Thoracic aorta (tissue), 2 donors: ENCODE measurements around the gene KAT14. TPM values are rescaled to one million over a fixed set of nuclear protein-coding genes. Genes with fewer than 3 reads are reported as not detected.
"Not testable (repeated sequence)": the region's sequence is repeated elsewhere in the genome, so short reads cannot be mapped to it uniquely, and the experiment has no call there.

Experiments used
- ATAC-seq: fragments of 150-250 bp; one replicate; pipeline ENCODE4 v1.8.0; 2017; ENCODE audit warnings: low read depth; ENCODE audit not compliant: insufficient number of reproducible peaks, low FRiP score
- DNase-seq: peaks from one replicate; pipeline ENCODE4 v3.0.0-alpha.2; 2020; ENCODE audit warnings: low spot score
- H3K27ac ChIP-seq, 2 donors: fragments of 200-600 bp; sonication (generic); 1 replicate in 1 of 2; 2 replicates in 1 of 2; pipeline ENCODE4 v1.5.1; 2016; ENCODE audit warnings: mild to moderate bottlenecking in 2 of 2, moderate library complexity in 2 of 2
- H3K27me3 ChIP-seq: fragments of 200-600 bp; sonication (generic); replicated peaks from 2 replicates; pipeline ENCODE4 v1.6.0; 2016; ENCODE audit warnings: mild to moderate bottlenecking; ENCODE audit not compliant: insufficient read depth
- H3K36me3 ChIP-seq: fragments of 200-600 bp; sonication (generic); one replicate; pipeline ENCODE4 v1.5.1; 2016
- H3K4me1 ChIP-seq, 2 donors: fragments of 200-600 bp; sonication (generic); 1 replicate in 1 of 2; 2 replicates in 1 of 2; pipeline versions ENCODE4 v1.5.1 to v1.6.0; 2016; ENCODE audit warnings: low read depth in 2 of 2, mild to moderate bottlenecking in 1 of 2; ENCODE audit not compliant: control insufficient read depth in 1 of 2
- H3K4me3 ChIP-seq: fragments of 200-600 bp; sonication (generic); 2 replicates; pipeline ENCODE4 v1.5.1; 2016; ENCODE audit warnings: mild to moderate bottlenecking
- H3K9me3 ChIP-seq: fragments of 200-600 bp; sonication (generic); 2 replicates; pipeline ENCODE4 v1.5.1; 2016
- CTCF ChIP-seq: fragments of 200-600 bp; sonication (generic); IDR thresholded peaks from one replicate; pipeline ENCODE4 v1.5.1; 2019; ENCODE audit warnings: antibody characterized with exemption
- total RNA-seq, 2 donors: library from RNA; depleted of rRNA; stranded (reverse); fragments of >200 nt; gene quantifications; one replicate each; pipeline versions ENCODE4 v1.1.0 to v1.2.3, GENCODE V29; 2016

KAT14 gene
- total RNA-seq, 2 donors from 2014 or later: 7.7 to 11.7 TPM

GRCh38 chr20:18091623-18092022 is 46.0 kb upstream of the KAT14 start:
- H3K36me3 ChIP-seq: no peaks in the 10 kb centered on the region

DNA sequence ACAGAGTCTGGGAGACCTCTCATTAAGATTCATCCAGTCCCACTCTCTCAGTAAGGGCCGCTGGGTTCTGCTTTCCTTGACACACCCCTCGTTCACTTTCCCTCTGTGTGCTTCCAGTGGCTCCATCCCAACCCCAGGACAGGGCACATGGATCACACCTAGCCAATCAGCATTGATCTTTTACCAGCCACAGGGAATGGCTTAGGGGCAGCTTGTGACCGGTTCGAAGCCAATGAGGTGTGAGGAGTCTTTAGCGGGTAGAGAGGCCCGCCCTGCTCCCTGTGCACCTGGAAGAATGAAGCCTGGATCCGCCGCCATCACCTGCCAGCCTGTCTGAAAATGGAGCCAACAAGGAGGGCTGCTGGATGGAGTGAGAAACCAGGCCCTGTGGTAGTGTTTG is 44.8 kb upstream of the KAT14 start:
- Histone ChIP-seq H3K27ac (no peak overlapping the region), H3K36me3 (no peaks in the 10 kb centered on the region), H3K4me1 (no peaks in the 10 kb centered on the region), H3K27me3 (no peaks in the 10 kb centered on the region), H3K9me3 (no peaks in the 10 kb centered on the region), H3K4me3 (no peak overlapping the region)
- TF ChIP-seq CTCF: no peak
- ATAC-seq (no peak), DNase-seq (no peak)

More at GRCh38 chr20:18091623-18092022, 46.0 kb upstream of the KAT14 start:
- DNase-seq (no peak), ATAC-seq (no peak)
- Histone ChIP-seq H3K27me3 (no peaks in the 10 kb centered on the region), H3K27ac (no peak overlapping the region), H3K9me3 (no peaks in the 10 kb centered on the region), H3K4me3 (no peak overlapping the region), H3K4me1 (no peaks in the 10 kb centered on the region)
- TF ChIP-seq CTCF: no peak

DNA sequence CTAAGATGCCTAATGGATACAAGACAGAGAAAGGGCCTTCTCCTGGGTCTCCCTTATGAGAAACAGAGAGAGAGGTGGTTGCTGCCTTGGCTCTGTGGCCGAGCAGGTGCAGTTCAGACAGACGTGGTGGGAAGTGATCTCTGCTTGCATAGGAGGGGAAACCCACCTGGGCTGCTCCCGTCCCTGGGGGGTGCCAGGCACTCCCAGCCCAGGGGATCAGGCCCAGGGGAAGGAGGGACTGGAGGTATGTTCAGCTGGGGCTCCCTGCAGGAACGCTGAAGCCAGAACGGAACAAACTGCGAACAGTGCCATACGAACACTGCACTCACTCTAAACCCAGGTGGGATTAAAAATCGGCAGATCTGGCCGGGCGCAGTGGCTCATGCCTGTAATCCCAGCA is 44.3 kb upstream of the KAT14 start:
- no peak overlapping the region for H3K4me3 ChIP-seq
- ATAC-seq (no peak), DNase-seq (no peak)
- no peaks in the 10 kb centered on the region for H3K36me3 ChIP-seq
- H3K9me3 ChIP-seq: no peaks in the 10 kb centered on the region
- no peak for TF ChIP-seq CTCF
- H3K27me3 ChIP-seq: no peaks in the 10 kb centered on the region
- no peaks in the 10 kb centered on the region for H3K4me1 ChIP-seq
- H3K27ac ChIP-seq: no peak overlapping the region

DNA sequence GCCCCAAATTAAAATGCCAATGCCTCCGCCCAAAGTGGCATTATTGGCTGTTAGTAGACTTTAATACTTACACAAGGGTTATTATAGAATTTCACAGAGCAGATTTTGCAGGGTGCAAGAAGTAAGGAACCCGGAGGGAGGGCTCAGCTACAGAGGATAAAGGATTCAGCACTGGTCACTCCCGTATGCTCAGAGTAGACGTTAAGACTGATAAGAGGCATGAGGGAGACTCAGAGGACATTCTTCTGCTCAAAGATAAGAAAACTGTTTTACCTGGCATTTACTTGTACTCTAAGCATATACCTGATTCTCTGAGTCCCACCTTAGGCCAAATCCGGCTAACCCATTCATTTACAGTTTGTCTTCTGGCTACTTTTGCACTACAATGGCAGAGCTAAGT is 43.5 kb upstream of the KAT14 start:
- no peak for ATAC-seq
- H3K27ac ChIP-seq: no peak overlapping the region

DNA sequence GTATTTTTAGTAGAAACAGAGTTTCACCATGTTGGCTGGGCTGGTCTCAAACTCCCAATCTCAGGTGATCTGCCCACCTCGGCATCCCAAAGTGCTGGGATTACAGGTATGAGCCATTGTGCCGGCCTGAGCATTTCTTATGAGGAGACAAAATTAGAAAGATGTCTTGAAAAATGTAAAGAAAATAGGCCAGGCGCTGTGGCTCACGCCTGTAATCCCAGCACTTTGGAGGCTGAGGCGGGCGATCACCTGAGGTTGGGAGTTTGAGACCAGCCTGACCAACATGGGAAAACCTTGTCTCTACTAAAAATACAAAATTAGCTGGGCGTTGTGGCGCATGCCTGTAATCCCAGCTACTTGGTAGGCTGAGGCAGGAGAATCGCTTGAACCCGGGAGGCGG is 37.1 kb upstream of the KAT14 start:
- H3K27me3 ChIP-seq, H3K4me1 ChIP-seq, ATAC-seq, H3K9me3 ChIP-seq, H3K27ac ChIP-seq, H3K36me3 ChIP-seq, H3K4me3 ChIP-seq, DNase-seq: not testable (repeated sequence)

More for the DNA sequence above, 43.5 kb upstream of the KAT14 start:
- Histone ChIP-seq H3K4me3 (no peak overlapping the region), H3K9me3 (no peaks in the 10 kb centered on the region), H3K4me1 (no peaks in the 10 kb centered on the region), H3K36me3 (no peaks in the 10 kb centered on the region), H3K27me3 (no peaks in the 10 kb centered on the region)
- no peak for TF ChIP-seq CTCF
- no peak for DNase-seq

DNA sequence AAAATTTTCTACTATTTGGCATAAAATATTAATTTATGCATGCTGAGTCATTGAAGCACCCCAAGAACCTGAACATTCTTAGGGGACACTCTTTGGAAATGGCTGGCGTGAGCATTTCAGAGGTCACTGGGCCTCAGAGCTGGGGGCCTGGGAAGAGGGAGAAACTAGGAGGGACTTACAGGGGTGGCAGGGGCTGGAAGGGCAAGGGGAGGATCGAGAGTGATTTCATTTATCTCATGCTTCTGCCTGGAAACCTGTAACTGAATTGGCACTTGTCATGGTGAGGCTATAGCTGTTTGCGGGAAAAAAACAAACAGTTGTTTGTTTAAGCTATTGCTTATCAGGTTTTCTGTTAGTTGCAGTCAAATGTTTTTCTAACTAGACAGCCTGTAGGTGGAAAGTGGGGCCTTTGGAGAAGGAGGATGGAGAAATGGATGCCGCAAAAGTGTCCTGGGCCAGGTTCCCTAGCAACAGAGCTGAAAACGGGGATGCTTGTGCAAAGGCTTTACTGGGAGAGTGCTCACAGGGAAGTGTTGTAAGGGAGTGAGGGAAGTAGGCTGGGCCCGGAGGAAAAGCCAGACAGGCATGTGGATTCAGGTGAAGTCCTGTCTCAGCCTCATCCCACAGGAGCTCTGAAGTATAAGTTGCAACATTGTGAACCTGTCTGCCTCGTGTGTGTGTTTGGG is 36.4 kb upstream of the KAT14 start:
- DNase-seq: no peak
- H3K9me3 ChIP-seq: no peaks in the 10 kb centered on the region
- H3K27ac ChIP-seq: no peak overlapping the region
- H3K27me3 ChIP-seq: no peaks in the 10 kb centered on the region
- no peaks in the 10 kb centered on the region for H3K4me1 ChIP-seq
- H3K36me3 ChIP-seq: no peaks in the 10 kb centered on the region
- no peak for ATAC-seq
- no peak for TF ChIP-seq CTCF
- no peak overlapping the region for H3K4me3 ChIP-seq
